ENCODE data around the gene ZNF780B.

- TF ChIP-seq CTCF (IDR thresholded peaks at IDR 0.05; ENCODE audit: poor library complexity) (no peak), EZH2 (IDR thresholded peaks at IDR 0.05; ENCODE audit: borderline replicate concordance) (no peak)
Measured at GRCh38 chr19:40005691-40006272, 50.2 kb downstream of the ZNF780B start.

All from hepatocyte (in vitro differentiated cells).